Ovary (tissue), 9 donors: Measurements from ENCODE around the gene TMCC2. TPM values are rescaled to one million over a fixed set of nuclear protein-coding genes. Genes with fewer than 3 reads are reported as not detected.

Experiments used
- DNase-seq, 5 donors: peaks; one replicate each; pipeline ENCODE4 v3.0.0-alpha.2; 2019 to 2020
- H3K27ac ChIP-seq, 2 donors: fragments of 200-600 bp; one replicate each; pipeline versions ENCODE4 v1.5.1 to v1.8.0; 2019 to 2022
- H3K27me3 ChIP-seq: fragments of 200-600 bp; one replicate; pipeline ENCODE4 v1.8.0; 2022
- H3K36me3 ChIP-seq: fragments of 200-600 bp; sonication (generic); one replicate; pipeline ENCODE4 v1.5.1; 2019
- H3K4me1 ChIP-seq: one replicate; pipeline ENCODE4 v1.8.1; 2013; ENCODE audit warnings: mild to moderate bottlenecking, moderate library complexity; ENCODE audit not compliant: insufficient read depth
- H3K4me3 ChIP-seq: fragments of 200-600 bp; sonication (generic); one replicate; pipeline ENCODE4 v1.5.1; 2017
- H3K9me3 ChIP-seq, 2 donors: fragments of 200-600 bp in 1 of 2; sonication (generic) in 1 of 2; one replicate each; pipeline versions ENCODE4 v1.5.1 to v1.8.1; 2013 to 2019; ENCODE audit warnings: mild to moderate bottlenecking in 1 of 2, moderate library complexity in 1 of 2
- CTCF ChIP-seq, 3 donors: fragments of 450-650 bp in 2 of 3; fragments of 200-600 bp in 1 of 3; IDR thresholded peaks; one replicate each; pipeline versions ENCODE4 v1.5.1 to v1.8.0; 2016 to 2022; ENCODE audit warnings: antibody characterized with exemption in 3 of 3, mild to moderate bottlenecking in 1 of 3
- EP300 ChIP-seq: sonication (generic); formaldehyde crosslinking; IDR thresholded peaks from one replicate; pipeline ENCODE4 v1.6.1; 2017; ENCODE audit warnings: antibody characterized with exemption
- POLR2A ChIP-seq: fragments of 450-650 bp; IDR thresholded peaks from one replicate; pipeline ENCODE4 v1.6.1; 2017; ENCODE audit warnings: antibody characterized with exemption, mild to moderate bottlenecking, moderate library complexity
- WGBS, 3 donors: extraction: QIAGEN DNeasy Blood & Tissue Kit in 1 of 3; methylation state at CpG; one replicate each; pipeline versions ENCODE4 v1.1.5 to v1.1.7; 2013 to 2017; 5-methylcytosine and 5-hydroxymethylcytosine counted together
- intact Hi-C, 4 donors: fragments of 100-400 bp; cut with DNase I; formaldehyde crosslinking; loops; one replicate each; pipeline versions ENCODE4 v1.11.0 to v1.15.1; 2022 to 2023
- polyA plus RNA-seq, 2 donors: library from polyadenylated mRNA; stranded (reverse); fragments of 200-250 nt in 1 of 2; fragments of 350-450 nt in 1 of 2; fragmentation: Illumina TruSeq in 1 of 2; extraction: RNeasy Lipid Tissue Mini Kit (QIAGEN cat#74804) in 1 of 2; gene quantifications; one replicate each; pipeline ENCODE4 v1.2.3, GENCODE V29; 2013 to 2014
- total RNA-seq, 7 donors: library from RNA; depleted of rRNA in 2 of 7; stranded (reverse); fragments of >200 nt in 2 of 7; fragmentation: NEBNext Ultra II Directional in 3 of 7; extraction: Animal tissue kit (Norgen Biotek cat#: 25700) in 3 of 7; gene quantifications; one replicate each; pipeline versions ENCODE4 v1.1.0 to v1.2.4, GENCODE V29; 2016 to 2023
- donor health status: DM: no; HTN: no; CAD: no; lungs with moderate emphysema.
- donor health status: DM: no; HTN: no; CAD: no.
- donor health status: Bipolar disorder and iron deficiency.
- donor health status: DM: yes; HTN: yes; CAD: no.
- donor health status: DM: no; HTN: no; CAD: no.
- donor health status: DM: yes; HTN: yes; CAD: no.

TMCC2 gene
- total and polyA plus RNA-seq, 9 donors, result 2.3 to 11.0 (median 7.8) TPM

GRCh38 chr1:205304695-205305070 is 76.9 kb downstream of the TMCC2 start:
- Histone ChIP-seq H3K27me3 (no peaks in the 10 kb centered on the region), H3K27ac (no peak overlapping the region), H3K4me1 (peaks cover 10% of the 10 kb centered on the region), H3K36me3 (no peaks in the 10 kb centered on the region), H3K4me3 (no peak overlapping the region), H3K9me3 (no peaks in the 10 kb centered on the region)
- TF ChIP-seq POLR2A (no peak), CTCF (IDR thresholded peaks at IDR 0.05) (no peak), EP300 (no peak)
- 93 to 97% (median 94%) methylated on average over 1 of the region's 1 CpG for WGBS, 3 donors
- no peak for DNase-seq
- intact Hi-C loops, result no loop called here

GRCh38 chr1:205306929-205307566 is 79.3 kb downstream of the TMCC2 start:
- Histone ChIP-seq H3K36me3 (no peaks in the 10 kb centered on the region), H3K9me3 (no peaks in the 10 kb centered on the region), H3K4me1 (no peaks in the 10 kb centered on the region), H3K4me3 (no peak overlapping the region), H3K27me3 (no peaks in the 10 kb centered on the region), H3K27ac (no peak overlapping the region)
- no peak for DNase-seq
- WGBS, 3 donors, result 87 to 89% (median 88%) methylated on average over 7 of the region's 7 CpGs
- no peak for TF ChIP-seq CTCF (IDR thresholded peaks at IDR 0.05)
- no peak for TF ChIP-seq POLR2A
- TF ChIP-seq EP300, result no peak
- intact Hi-C loops, result no loop called here

- Histone ChIP-seq H3K27ac (no peak overlapping the region), H3K27me3 (no peaks in the 10 kb centered on the region), H3K4me1 (peaks cover 7% of the 10 kb centered on the region), H3K9me3 (no peaks in the 10 kb centered on the region), H3K4me3 (no peak overlapping the region), H3K36me3 (no peaks in the 10 kb centered on the region)
- 46 to 81% (median 71%) methylated on average over 1 of the region's 1 CpG for WGBS, 3 donors
- no peak for DNase-seq
- no peak for TF ChIP-seq POLR2A
- no peak for TF ChIP-seq EP300
- TF ChIP-seq CTCF (IDR thresholded peaks at IDR 0.05), result no peak
- intact Hi-C loops, result no loop called here
Measured at GRCh38 chr1:205309741-205310140, 82.0 kb downstream of the TMCC2 start.

GRCh38 chr1:205310976-205311704 is 83.4 kb downstream of the TMCC2 start:
- Histone ChIP-seq H3K27ac (no peak overlapping the region), H3K4me1 (peaks cover 7% of the 10 kb centered on the region), H3K36me3 (no peaks in the 10 kb centered on the region), H3K9me3 (no peaks in the 10 kb centered on the region), H3K27me3 (no peaks in the 10 kb centered on the region), H3K4me3 (no peak overlapping the region)
- intact Hi-C loops, result no loop called here
- TF ChIP-seq CTCF (IDR thresholded peaks at IDR 0.05) (no peak), POLR2A (no peak), EP300 (no peak)
- DNase-seq, result no peak
- 90 to 95% (median 94%) methylated on average over 8 of the region's 8 CpGs for WGBS, 3 donors
